HG03280 (cell line): ENCODE measurements around the gene ITGAV.
"Not testable (repeated sequence)": the region's sequence is repeated elsewhere in the genome, so short reads cannot be mapped to it uniquely, and the experiment has no call there.

Experiments used
- ATAC-seq: cut with Tn5 transposase; IDR thresholded peaks from one replicate; pipeline ENCODE4 v1.9.1; 2021; ENCODE audit warnings: mild to moderate bottlenecking, moderate library complexity; ENCODE audit not compliant: unreplicated experiment

Gene ITGAV

DNA sequence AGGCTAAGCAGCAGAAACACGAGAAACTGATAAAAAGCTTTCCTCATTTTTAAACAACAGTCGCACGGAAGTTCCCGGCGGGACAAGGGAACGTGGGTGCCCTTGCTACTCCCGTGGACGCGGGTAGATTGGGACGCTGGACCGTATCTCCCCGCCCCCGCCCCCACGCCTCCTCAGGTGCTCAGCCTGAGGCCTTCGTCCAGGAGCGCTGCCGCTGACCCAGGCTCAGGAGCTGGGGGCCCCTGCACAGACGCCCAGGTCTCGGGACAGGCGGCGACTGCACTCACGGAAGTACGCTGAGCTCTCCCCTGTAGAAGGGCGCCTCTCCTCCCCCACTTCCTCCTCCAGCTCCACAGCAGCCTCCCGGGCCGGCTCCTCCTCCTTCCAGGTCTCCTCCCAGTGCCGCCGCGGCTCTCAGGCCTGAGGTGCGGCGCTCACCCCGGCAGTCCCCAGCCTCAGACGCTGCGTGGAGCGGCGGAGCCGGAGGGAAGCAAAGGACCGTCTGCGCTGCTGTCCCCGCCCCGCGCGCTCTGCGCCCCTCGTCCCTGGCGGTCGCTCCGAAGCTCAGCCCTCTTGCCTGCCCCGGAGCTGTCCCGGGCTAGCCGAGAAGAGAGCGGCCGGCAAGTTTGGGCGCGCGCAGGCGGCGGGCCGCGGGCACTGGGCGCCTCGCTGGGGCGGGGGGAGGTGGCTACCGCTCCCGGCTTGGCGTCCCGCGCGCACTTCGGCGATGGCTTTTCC, at the start of gene ITGAV:
Gene ITGAV, plus strand, starts transcription at position 445 of the 738 bp plus-strand sequence. Its CDS starts 283 bp downstream, at position 728.
- ATAC-seq: peak; percentile 95

DNA sequence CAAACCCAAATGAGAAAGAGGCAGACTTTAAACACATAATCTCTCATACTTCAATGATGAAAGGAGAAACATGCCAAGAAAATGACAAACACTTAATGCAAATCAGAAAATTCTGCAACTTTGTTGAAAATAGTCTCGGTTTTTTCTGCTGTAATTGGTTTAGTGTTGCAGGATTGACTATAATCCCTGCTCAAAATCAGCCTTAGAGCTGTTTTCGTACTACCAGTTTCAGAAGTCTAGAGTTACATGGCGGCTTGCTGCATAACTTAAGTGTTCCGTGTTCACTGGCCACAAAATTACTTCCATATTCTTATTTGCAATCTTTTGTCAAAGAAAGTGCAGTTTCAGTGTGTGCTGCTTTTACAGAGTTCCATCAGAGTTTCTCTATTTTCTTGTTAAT, 48.9 kb upstream of the ITGAV start:
- no peak for ATAC-seq

DNA sequence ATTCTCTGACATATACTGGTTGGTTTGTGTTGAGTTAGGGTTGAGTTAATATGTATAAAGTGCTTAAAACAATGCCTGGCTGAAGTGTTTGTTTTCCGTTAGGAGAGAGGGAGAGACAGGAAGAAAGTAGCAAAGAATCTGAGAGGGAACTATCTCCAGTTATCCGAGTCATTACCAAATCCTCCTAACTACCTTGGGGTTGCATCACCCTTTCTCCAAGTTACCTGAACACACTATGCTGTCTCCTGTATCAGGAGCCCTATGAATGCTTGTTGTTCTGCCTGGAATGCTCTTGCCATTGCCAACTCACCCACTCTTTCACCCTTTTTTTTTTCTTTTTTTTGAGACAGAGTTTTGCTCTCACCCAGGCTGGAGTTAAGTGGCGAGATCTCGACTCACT, 47.9 kb upstream of the ITGAV start:
- no peak for ATAC-seq

DNA sequence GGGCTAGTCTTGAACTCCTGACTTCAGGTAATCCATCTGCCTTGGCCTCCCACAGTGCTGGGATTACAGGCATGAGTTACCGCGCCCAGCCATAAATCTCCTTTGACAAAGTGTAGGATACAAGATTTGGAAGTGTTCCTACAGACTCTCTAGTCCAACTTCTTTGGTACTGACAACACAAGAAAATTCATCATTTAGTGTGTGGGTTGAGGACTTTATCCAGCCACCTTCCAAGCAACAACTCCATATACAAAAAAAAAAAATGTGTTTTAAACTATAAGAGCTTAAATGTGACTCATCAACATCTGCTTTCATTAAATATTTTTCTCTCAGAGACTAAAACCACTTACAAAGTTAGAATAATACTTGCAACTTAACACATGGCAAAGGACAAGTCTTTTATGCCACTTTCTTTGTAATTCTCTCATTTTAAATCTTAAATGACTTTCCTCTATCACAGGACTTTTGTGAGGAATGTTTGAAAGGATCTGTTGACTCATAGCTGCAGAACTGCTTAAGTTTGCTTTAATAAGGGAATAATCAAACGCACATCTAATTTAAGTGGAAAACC, 46.2 kb upstream of the ITGAV start:
- ATAC-seq: no peak

DNA sequence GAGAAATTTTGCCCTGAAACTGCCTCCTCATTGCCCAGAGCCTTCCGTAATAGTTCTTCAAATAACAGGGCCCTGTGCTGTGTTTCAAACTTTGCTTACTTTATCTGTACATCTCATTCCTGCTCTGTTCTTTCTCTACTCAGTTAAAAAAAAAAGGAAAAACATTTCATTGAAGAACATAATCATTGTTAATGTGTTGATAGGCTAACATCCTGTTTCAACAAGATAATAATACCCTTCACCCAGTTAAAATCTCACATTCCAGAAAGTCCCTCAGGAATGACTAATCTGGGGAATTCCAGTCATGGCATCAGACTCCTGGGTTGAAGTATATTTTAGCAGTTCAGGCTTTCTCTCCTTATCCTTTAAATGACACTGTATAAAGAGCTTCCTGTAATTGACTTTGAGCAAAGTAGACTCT, 45.6 kb upstream of the ITGAV start:
- no peak for ATAC-seq

- ATAC-seq: no peak
Observed at GRCh38 chr2:186546846-186547245, 43.0 kb upstream of the ITGAV start.

GRCh38 chr2:186551323-186552050, 38.4 kb upstream of the ITGAV start:
- ATAC-seq: no peak

- no peak for ATAC-seq
Observed at GRCh38 chr2:186554429-186554828, 35.4 kb upstream of the ITGAV start.

GRCh38 chr2:186554850-186555671, 34.8 kb upstream of the ITGAV start:
- ATAC-seq: no peak

DNA sequence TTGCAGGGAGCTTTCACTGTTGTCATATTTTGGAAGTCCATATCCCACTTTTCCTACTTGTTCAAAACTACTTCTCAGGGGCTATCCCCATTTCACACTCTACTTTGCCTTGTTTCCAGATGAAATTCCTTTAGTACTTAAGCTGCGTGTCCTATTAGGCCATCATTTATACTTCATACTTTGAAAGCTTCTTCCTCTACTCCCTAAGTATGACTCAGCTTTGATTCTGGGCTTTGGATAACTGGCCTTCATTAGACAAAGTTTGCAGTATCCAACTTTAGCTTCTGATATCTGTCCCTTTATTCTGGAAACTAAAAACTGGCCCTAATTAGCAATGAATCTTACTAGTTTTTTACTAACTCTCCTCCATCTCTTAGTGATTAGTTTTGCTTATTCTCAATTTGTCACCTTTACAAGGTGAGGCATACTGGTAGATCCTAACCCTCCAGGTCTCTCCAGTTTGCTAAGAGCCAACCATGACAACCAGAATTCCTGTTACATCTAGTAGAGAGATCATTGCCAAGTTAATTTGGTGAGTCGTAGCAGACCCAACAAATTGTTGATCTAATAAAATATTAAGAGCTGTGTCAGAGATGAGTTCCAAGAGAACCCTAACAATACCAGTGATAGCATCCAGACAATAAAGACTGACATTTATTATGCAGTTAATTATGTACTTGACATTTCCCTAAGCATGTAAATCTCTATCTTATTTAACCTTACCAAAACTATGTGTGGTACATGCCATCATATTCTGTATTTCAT, 31.2 kb upstream of the ITGAV start:
- ATAC-seq: no peak

- peak; percentile 49 for ATAC-seq
Observed at GRCh38 chr2:186559370-186559769, 30.5 kb upstream of the ITGAV start.

GRCh38 chr2:186559848-186560247, 30.0 kb upstream of the ITGAV start:
- peak; percentile 73 for ATAC-seq

DNA sequence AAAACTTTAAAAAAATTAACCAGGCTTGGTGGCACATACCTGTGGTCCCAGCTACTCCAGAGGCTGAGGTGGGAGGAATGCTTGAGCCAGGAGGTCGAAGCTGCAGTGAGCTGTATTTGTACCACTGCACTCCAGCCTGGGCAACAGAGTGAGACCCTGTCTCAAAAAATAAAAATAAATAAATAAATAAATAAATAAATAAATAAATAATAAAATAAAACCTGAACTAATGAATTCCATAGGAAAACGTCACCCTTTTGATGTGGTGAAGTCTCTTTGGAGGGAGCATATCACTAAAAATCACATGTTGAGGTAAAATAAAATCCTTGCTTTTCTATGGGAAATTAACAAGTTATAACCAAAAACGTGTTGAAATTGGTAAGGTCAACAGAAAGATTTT, 29.6 kb upstream of the ITGAV start:
- ATAC-seq: no peak

- ATAC-seq: no peak
Observed at GRCh38 chr2:186561467-186562208, 28.2 kb upstream of the ITGAV start.

DNA sequence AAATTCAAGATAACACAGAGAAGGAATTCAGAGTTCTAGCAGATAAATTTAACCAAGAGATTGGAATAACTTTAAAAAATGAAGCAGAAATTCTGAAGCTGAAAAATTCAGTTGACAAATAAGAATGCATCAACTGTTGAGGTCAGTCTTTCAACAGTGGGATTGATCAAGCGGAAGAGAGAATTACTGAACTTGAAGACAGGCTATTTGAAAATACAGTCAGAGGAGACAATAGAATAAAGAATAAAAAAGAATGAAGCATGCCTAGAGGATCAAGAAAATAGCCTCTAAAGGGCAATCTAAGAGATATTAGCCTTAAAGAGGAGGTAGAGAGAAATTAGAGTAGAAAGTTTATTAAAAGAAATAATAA, 27.7 kb upstream of the ITGAV start:
- no peak for ATAC-seq

DNA sequence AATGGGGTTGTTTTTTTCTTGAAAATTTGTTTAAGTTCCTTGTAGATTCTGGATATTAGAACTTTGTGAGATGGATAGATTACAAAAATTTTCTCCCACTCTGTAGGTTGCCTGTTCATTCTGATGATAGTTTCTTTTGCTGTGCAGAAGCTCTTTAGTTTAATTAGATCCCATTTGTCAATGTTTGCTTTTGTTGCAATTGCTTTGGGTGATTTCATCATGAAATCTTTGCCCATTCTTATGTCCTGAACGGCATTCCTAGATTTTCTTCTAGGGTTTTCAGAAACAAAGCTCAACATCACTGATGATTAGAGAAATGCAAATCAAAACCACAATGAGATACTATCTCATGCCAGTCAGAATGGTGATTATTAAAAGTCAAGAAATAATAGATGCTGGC, 21.3 kb upstream of the ITGAV start:
- not testable (repeated sequence) for ATAC-seq

- ATAC-seq: not testable (repeated sequence)
Observed at GRCh38 chr2:186569127-186569526, 20.7 kb upstream of the ITGAV start.

GRCh38 chr2:186569897-186570296, 20.0 kb upstream of the ITGAV start:
- no peak for ATAC-seq

DNA sequence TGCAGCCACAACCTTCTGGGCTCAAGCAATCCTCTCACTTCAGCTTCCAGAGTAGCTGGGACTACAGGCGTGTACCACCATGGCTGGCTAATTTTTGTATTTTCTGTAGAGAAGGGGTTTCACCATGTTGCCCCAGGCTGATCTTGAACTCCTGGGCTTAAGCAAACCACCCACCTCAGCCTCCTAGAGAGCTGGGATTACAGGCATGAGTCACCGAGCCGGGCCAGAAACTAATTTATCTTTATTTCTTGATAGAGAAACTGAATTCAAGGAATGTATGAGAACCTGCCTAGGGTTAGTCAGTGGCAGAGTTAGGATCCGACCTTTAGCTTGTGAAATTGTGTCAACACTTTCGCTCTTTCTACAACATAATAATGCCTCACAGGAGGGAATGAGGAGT, 19.3 kb upstream of the ITGAV start:
- no peak for ATAC-seq

- no peak for ATAC-seq
Observed at GRCh38 chr2:186572705-186573104, 17.2 kb upstream of the ITGAV start.
